GM21526 (cell line): Measurements from ENCODE around the gene OR2AJ1.

Experiments used
- ATAC-seq: cut with Tn5 transposase; IDR thresholded peaks from one replicate; pipeline ENCODE4 v1.9.1; 2021; ENCODE audit warnings: moderate library complexity; ENCODE audit not compliant: unreplicated experiment, low FRiP score

Gene OR2AJ1

GRCh38 chr1:247953408-247953807 is 28.7 kb downstream of the OR2AJ1 start:
- no peak for ATAC-seq

DNA sequence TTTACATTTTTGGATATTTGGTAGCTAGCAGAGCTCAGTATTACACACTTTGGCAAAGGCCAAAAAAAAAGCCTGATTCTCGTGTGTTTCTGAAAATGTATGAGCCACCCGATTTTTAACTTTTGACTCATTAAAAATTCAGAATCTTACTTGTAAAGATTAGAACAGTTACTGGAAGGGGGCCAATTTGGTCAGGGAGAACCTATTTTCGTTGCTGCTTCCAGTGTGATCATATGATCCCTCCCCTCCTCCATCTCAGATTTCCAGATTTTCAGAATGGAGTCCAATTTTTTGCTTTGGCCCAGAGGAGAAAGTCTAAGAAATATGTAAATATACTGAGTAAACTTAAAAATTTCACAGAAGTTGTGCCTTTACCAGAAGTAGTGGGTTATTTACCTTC is 37.1 kb downstream of the OR2AJ1 start:
- no peak for ATAC-seq

DNA sequence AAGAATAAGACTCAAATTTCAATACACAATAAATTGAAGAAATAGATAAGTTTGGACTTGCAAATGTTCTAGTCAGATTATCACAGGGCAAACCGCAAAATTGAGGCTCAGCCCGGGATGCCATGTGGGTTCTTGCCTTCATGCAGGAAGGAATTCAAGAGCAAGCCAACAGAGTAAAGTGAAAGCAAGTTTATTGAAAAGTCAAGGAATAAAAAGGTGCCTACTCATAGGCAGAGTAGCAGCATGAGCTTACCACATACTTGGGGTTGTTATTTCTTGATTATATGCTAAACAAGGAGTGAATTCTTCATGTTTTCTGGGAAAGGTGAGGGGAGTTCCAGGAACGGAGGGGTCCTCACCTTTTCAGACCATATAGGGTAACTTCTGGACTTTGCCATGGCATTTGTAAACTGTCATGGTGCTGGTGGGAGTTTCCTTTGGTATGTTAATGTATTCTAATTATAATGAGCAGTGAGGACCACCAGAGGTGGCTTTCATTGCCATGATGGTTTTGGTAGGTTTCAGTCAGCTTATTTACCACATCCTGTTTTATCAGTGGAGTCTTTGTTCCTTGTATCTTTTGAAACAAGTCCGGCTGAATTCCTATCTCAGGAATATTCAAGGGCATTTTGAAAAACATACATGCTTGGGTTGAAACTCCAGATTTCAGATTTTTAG is 38.4 kb downstream of the OR2AJ1 start:
- ATAC-seq, result no peak

DNA sequence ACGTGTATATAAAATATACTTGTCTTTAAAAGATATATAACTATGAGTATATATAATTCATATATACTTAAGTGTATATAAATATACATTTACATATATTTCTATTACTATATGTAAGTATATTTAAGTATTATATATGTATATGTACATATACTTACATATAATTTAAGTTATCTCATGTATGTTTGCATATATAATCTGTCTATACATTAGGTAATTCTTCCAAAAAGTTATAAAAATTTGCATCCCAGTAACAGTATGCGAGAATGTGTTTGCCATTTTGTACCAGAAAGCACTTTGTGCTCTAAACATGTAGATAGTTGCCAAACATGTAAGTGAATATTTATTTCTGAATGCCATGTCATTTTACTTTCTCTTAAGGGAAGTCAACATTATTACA is 40.2 kb downstream of the OR2AJ1 start, which contains the start of gene OR2AK2:
TSS of gene OR2AK2 (plus strand) at position 301 of the 400 bp plus-strand sequence. CDS start 144 bp downstream, outside the sequence.
- no peak for ATAC-seq

GRCh38 chr1:247966532-247967204 is 42.0 kb downstream of the OR2AJ1 start:
- ATAC-seq, result peak; percentile 89
